ENCODE measurements around the gene CRYGD. TPM values are rescaled to one million over a fixed set of nuclear protein-coding genes. Genes with fewer than 3 reads are reported as not detected.

The CRYGD gene
- total and polyA plus RNA-seq, 11 donors, result not detected

Other genes with a start within 250 kb of the CRYGD start
- gene PLEKHM3, start 99.0 kb downstream of the CRYGD start, total RNA-seq, result 10 to 100 TPM; 10.3 to 28.3 (median 17.4) TPM
- gene PLEKHM3, start 99.0 kb downstream of the CRYGD start, polyA plus RNA-seq, result 1 to 10 TPM; 5.2 to 7.3 TPM
- not detected for gene CRYGC, start 5.3 kb upstream of the CRYGD start, total RNA-seq
- gene CRYGC, start 5.3 kb upstream of the CRYGD start, polyA plus RNA-seq, result not detected
- not detected for gene CRYGB, start 21.6 kb upstream of the CRYGD start, total RNA-seq
- gene CRYGB, start 21.6 kb upstream of the CRYGD start, polyA plus RNA-seq, result not detected
- gene CRYGA, start 39.1 kb upstream of the CRYGD start, total RNA-seq, result not detected
- not detected for gene CRYGA, start 39.1 kb upstream of the CRYGD start, polyA plus RNA-seq
- not detected for gene C2orf80, start 65.5 kb upstream of the CRYGD start, total RNA-seq
- gene C2orf80, start 65.5 kb upstream of the CRYGD start, polyA plus RNA-seq, result not detected
- 100 to 1,000 TPM in 1 of 9 donors, 10 to 100 TPM in 8; 21.5 to 115 (median 34.6) TPM for gene IDH1, start 130.5 kb upstream of the CRYGD start, total RNA-seq
- 10 to 100 TPM; 16.0 to 20.5 TPM for gene IDH1, start 130.5 kb upstream of the CRYGD start, polyA plus RNA-seq
- 10 to 100 TPM; 12.5 to 31.4 (median 20.3) TPM for gene PIKFYVE, start 141.7 kb upstream of the CRYGD start, total RNA-seq
- gene PIKFYVE, start 141.7 kb upstream of the CRYGD start, polyA plus RNA-seq, result 1 to 10 TPM; 4.2 to 6.7 TPM

Data from heart left ventricle (tissue), 11 donors.